ENCODE measurements around the gene NETO1. TPM values are rescaled to one million over a fixed set of nuclear protein-coding genes. Genes with fewer than 3 reads are reported as not detected.

NETO1 gene
- polyA plus RNA-seq, 1 of the 3 experiments (the other 2 are of a cell fraction), result not detected

DNA sequence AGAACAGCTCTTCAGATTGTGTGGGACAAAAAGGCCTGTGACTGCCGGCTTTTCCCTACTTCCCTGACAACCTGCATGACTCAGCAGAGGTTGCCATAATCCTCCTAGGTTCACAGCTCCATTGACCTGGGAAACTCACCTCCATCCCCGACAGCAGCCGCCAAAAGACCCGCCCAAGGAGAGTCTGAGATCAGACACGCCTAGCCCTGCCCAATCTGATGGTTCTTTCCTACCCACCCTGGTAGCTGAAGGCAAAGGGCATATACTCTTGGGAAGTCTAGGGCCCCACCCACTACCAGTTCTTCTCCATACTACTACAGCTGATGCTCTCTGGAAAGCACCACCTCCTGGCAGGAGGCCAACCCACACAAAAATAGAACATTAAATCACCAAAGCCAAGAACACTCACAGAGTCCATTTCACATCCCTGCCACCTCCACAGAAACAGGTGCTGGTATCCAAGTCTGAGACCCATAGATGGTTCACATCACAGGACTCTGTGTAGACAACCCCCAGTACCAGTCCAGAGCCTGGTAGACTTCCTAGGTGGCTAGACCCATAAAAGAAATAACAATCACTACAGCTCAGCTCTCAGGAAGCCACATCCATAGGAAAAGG is 140.6 kb downstream of the NETO1 start:
- Histone ChIP-seq H3K4me3 (ENCODE audit: low read depth in 2 of 2, low read length in 1 of 2) (no peak overlapping the region), H3K9me2 (no peaks in the 10 kb centered on the region), H3K79me2 (ENCODE audit: insufficient read depth) (no peaks in the 10 kb centered on the region), H3K4me2 (no peak overlapping the region), H4K20me1 (ENCODE audit: insufficient read depth) (no peaks in the 10 kb centered on the region), H3F3A (replicated peaks; ENCODE audit: insufficient read depth) (no peaks in the 10 kb centered on the region), H3K36me3 (replicated peaks in 1 of 2; ENCODE audit: control insufficient read depth in 1 of 2, insufficient read depth in 2 of 2, low read length in 1 of 2) (no peaks in the 10 kb centered on the region), H2AFZ (ENCODE audit: low read depth) (no peak overlapping the region), H3K9me3 (no peaks in the 10 kb centered on the region), H3K27ac (ENCODE audit: low read depth in 2 of 2, low read length in 1 of 2) (no peak overlapping the region), H3K27me3 (ENCODE audit: insufficient read depth) (no peaks in the 10 kb centered on the region; the same call in 1 of the 2 replicates), H3K4me1 (ENCODE audit: control insufficient read depth in 1 of 2, insufficient read depth in 2 of 2, low read depth in 1 of 2, low read length in 1 of 2) (no peaks in the 10 kb centered on the region), H3K9ac (no peak overlapping the region)
- no peak for DNase-seq
- ChIA-PET CTCF (interaction anchor here (0.6 to 1.2 kb wide), 2 partner anchors 74 to 402 kb away, joined by 3 read pairs; no protein-coding TSS in a partner anchor), POLR2A (no interaction called here)
- 7% methylated on average over 3 of the region's 5 CpGs for WGBS (ENCODE audit: low lambda C conversion rate)
- TF ChIP-seq MEF2A (IDR thresholded peaks at IDR 0.05; ENCODE audit: borderline replicate concordance, low read depth) (no peak), RAD21 (IDR thresholded peaks at IDR 0.05; ENCODE audit: low read length) (no peak), FOXM1 (IDR thresholded peaks at IDR 0.05; ENCODE audit: low read depth) (no peak)
- TF ChIP-seq, protein P1, sequence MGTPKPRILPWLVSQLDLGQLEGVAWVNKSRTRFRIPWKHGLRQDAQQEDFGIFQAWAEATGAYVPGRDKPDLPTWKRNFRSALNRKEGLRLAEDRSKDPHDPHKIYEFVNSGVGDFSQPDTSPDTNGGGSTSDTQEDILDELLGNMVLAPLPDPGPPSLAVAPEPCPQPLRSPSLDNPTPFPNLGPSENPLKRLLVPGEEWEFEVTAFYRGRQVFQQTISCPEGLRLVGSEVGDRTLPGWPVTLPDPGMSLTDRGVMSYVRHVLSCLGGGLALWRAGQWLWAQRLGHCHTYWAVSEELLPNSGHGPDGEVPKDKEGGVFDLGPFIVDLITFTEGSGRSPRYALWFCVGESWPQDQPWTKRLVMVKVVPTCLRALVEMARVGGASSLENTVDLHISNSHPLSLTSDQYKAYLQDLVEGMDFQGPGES (IDR thresholded peaks at IDR 0.05; ENCODE audit: low read depth, low read length), result no peak

DNA sequence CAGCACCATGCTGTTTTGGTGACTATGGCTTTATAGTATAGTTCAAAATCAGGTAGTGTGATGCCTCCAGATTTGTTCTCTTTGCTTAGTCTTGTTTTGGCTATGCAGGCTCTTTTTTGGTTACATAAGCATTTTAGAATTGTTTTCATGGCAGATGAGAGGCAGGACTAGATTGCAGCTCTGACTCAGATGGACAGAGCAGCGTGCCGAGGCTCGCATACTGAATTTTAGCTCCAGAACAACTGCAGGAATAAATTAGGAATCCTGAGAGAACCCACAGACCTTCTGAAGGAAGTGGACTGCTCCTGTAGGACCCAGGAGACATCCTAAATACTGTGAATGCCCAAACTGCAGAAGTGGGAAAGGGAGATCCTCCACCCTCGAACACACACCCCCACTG is 141.6 kb downstream of the NETO1 start:
- Histone ChIP-seq H3K9me3 (no peaks in the 10 kb centered on the region), H3K9ac (no peak overlapping the region), H3F3A (replicated peaks; ENCODE audit: insufficient read depth) (no peaks in the 10 kb centered on the region), H3K4me2 (no peak overlapping the region), H3K4me3 (ENCODE audit: low read depth in 2 of 2, low read length in 1 of 2) (no peak overlapping the region), H3K79me2 (ENCODE audit: insufficient read depth) (no peaks in the 10 kb centered on the region), H3K36me3 (replicated peaks in 1 of 2; ENCODE audit: control insufficient read depth in 1 of 2, insufficient read depth in 2 of 2, low read length in 1 of 2) (no peaks in the 10 kb centered on the region), H3K9me2 (no peaks in the 10 kb centered on the region), H3K27me3 (ENCODE audit: insufficient read depth) (no peaks in the 10 kb centered on the region; the same call in 1 of the 2 replicates), H4K20me1 (ENCODE audit: insufficient read depth) (no peaks in the 10 kb centered on the region), H3K4me1 (ENCODE audit: control insufficient read depth in 1 of 2, insufficient read depth in 2 of 2, low read depth in 1 of 2, low read length in 1 of 2) (no peaks in the 10 kb centered on the region), H3K27ac (ENCODE audit: low read depth in 2 of 2, low read length in 1 of 2) (no peak overlapping the region), H2AFZ (ENCODE audit: low read depth) (no peak overlapping the region)
- no peak for TF ChIP-seq RAD21 (IDR thresholded peaks at IDR 0.05; ENCODE audit: low read length)
- DNase-seq, result no peak
- ChIA-PET CTCF (no interaction called here), POLR2A (no interaction called here)
- WGBS (ENCODE audit: low lambda C conversion rate), result 3% methylated on average over 4 of the region's 4 CpGs

DNA sequence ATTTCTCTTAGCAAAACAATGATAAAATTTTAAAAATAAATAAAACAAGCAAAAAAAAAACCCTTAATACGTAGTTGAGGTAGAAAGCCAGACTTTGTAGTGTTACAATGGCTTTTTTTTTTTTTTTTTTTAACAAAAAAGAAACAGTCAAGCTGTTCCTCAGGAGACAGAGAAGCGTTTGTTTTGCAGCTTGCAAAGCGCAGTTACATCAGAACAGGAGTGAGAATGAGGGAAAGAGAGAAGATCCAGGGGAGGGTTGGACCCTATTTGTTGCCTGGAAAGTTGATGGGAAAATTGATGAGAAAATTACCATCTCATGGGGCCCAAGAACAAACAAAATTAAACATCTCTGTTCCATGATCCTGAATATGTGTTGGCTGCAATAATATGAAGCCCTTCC is 146.5 kb downstream of the NETO1 start:
- H3F3A ChIP-seq (replicated peaks; ENCODE audit: insufficient read depth), result no peaks in the 10 kb centered on the region
- H3K27ac ChIP-seq (ENCODE audit: low read depth in 2 of 2, low read length in 1 of 2), result no peak overlapping the region
- H2AFZ ChIP-seq (ENCODE audit: low read depth), result no peak overlapping the region
- no peaks in the 10 kb centered on the region for H3K9me2 ChIP-seq
- H3K4me2 ChIP-seq, result no peak overlapping the region
- 8% methylated on average over 3 of the region's 3 CpGs for WGBS (ENCODE audit: low lambda C conversion rate)
- no peaks in the 10 kb centered on the region for H3K4me1 ChIP-seq (ENCODE audit: control insufficient read depth in 1 of 2, insufficient read depth in 2 of 2, low read depth in 1 of 2, low read length in 1 of 2)
- no peaks in the 10 kb centered on the region for H3K27me3 ChIP-seq (ENCODE audit: insufficient read depth)
- H3K36me3 ChIP-seq (replicated peaks in 1 of 2; ENCODE audit: control insufficient read depth in 1 of 2, insufficient read depth in 2 of 2, low read length in 1 of 2), result no peaks in the 10 kb centered on the region
- TF ChIP-seq GATA2 (CRISPR knock-in tag; IDR thresholded peaks at IDR 0.05) (no peak), RXRA (IDR thresholded peaks at IDR 0.05; ENCODE audit: borderline replicate concordance, low read depth) (no peak), EZH2phosphoT487 (IDR thresholded peaks at IDR 0.05; ENCODE audit: borderline replicate concordance, low read depth) (no peak), FOXJ3 (CRISPR knock-in tag; IDR thresholded peaks at IDR 0.05) (no peak), EP300 (IDR thresholded peaks at IDR 0.05; ENCODE audit: borderline replicate concordance in 1 of 2, low read depth in 1 of 2, low read length in 1 of 2) (no peak), TAF1 (IDR thresholded peaks at IDR 0.05; ENCODE audit: borderline replicate concordance, low read depth, low read length) (no peak), CHD2 (IDR thresholded peaks at IDR 0.05; ENCODE audit: low read length, partially characterized antibody) (no peak), SIN3A (IDR thresholded peaks at IDR 0.05; ENCODE audit: borderline replicate concordance, low read depth, low read length) (no peak), FOSL2 (IDR thresholded peaks at IDR 0.05; ENCODE audit: borderline replicate concordance, low read depth) (no peak), RAD21 (IDR thresholded peaks at IDR 0.05; ENCODE audit: low read length) (no peak), GABPA (IDR thresholded peaks at IDR 0.05; ENCODE audit: low read depth) (no peak), NRF1 (IDR thresholded peaks at IDR 0.05; ENCODE audit: low read depth, low read length) (no peak)
- TF ChIP-seq, protein P2, sequence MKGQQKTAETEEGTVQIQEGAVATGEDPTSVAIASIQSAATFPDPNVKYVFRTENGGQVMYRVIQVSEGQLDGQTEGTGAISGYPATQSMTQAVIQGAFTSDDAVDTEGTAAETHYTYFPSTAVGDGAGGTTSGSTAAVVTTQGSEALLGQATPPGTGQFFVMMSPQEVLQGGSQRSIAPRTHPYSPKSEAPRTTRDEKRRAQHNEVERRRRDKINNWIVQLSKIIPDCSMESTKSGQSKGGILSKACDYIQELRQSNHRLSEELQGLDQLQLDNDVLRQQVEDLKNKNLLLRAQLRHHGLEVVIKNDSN (IDR thresholded peaks at IDR 0.05; ENCODE audit: borderline replicate concordance, low read depth), result no peak
- TF ChIP-seq, protein P3, sequence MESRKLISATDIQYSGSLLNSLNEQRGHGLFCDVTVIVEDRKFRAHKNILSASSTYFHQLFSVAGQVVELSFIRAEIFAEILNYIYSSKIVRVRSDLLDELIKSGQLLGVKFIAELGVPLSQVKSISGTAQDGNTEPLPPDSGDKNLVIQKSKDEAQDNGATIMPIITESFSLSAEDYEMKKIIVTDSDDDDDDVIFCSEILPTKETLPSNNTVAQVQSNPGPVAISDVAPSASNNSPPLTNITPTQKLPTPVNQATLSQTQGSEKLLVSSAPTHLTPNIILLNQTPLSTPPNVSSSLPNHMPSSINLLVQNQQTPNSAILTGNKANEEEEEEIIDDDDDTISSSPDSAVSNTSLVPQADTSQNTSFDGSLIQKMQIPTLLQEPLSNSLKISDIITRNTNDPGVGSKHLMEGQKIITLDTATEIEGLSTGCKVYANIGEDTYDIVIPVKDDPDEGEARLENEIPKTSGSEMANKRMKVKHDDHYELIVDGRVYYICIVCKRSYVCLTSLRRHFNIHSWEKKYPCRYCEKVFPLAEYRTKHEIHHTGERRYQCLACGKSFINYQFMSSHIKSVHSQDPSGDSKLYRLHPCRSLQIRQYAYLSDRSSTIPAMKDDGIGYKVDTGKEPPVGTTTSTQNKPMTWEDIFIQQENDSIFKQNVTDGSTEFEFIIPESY (IDR thresholded peaks at IDR 0.05; ENCODE audit: borderline replicate concordance, low read depth), result no peak
- H3K4me3 ChIP-seq (ENCODE audit: low read depth in 2 of 2, low read length in 1 of 2), result no peak overlapping the region
- no peak for DNase-seq
- CTCF ChIA-PET, result interaction anchor here (0.6 kb wide), 1 partner anchor 21 kb away, joined by 3 read pairs; no protein-coding TSS in a partner anchor
- POLR2A ChIA-PET, result no interaction called here
- no peak overlapping the region for H3K9ac ChIP-seq
- no peaks in the 10 kb centered on the region for H3K79me2 ChIP-seq (ENCODE audit: insufficient read depth)
- H4K20me1 ChIP-seq (ENCODE audit: insufficient read depth), result no peaks in the 10 kb centered on the region
- no peaks in the 10 kb centered on the region for H3K9me3 ChIP-seq
